GM18867 (cell line): ENCODE measurements around the gene SORL1.
"Not testable (repeated sequence)": the region's sequence is repeated elsewhere in the genome, so short reads cannot be mapped to it uniquely, and the experiment has no call there.

ENCODE experiments used
- ATAC-seq: cut with Tn5 transposase; IDR thresholded peaks from one replicate; pipeline ENCODE4 v1.9.1; 2021; ENCODE audit warnings: mild to moderate bottlenecking, moderate library complexity; ENCODE audit not compliant: unreplicated experiment

Gene SORL1

GRCh38 chr11:121451986-121452608 lies at the start of gene SORL1:
SORL1 (plus strand) TSS chr11:121452314; CDS start chr11:121452332, 18 bp downstream.
- ATAC-seq = peak; percentile 74

GRCh38 chr11:121405646-121406045 lies 46.5 kb upstream of the SORL1 start:
- ATAC-seq = no peak

GRCh38 chr11:121406291-121406690 lies 45.8 kb upstream of the SORL1 start:
- ATAC-seq = no peak

- no peak for ATAC-seq
Measured at GRCh38 chr11:121408830-121409229, 43.3 kb upstream of the SORL1 start.

GRCh38 chr11:121410041-121410440 lies 42.1 kb upstream of the SORL1 start:
- ATAC-seq = not testable (repeated sequence)

- ATAC-seq = not testable (repeated sequence)
Measured at GRCh38 chr11:121411330-121411729, 40.8 kb upstream of the SORL1 start.

GRCh38 chr11:121412000-121412587 lies 40.0 kb upstream of the SORL1 start:
- no peak for ATAC-seq

- no peak for ATAC-seq
Measured at GRCh38 chr11:121412711-121413415, 39.3 kb upstream of the SORL1 start.

GRCh38 chr11:121414141-121414913 lies 37.8 kb upstream of the SORL1 start:
- ATAC-seq = no peak

GRCh38 chr11:121415856-121416255 lies 36.3 kb upstream of the SORL1 start:
- ATAC-seq = no peak

GRCh38 chr11:121417055-121417551 lies 35.0 kb upstream of the SORL1 start:
- peak; percentile 49 for ATAC-seq

- no peak for ATAC-seq
Measured at GRCh38 chr11:121417607-121418006, 34.5 kb upstream of the SORL1 start.

- ATAC-seq = peak; percentile 48
Measured at GRCh38 chr11:121418625-121419114, 33.4 kb upstream of the SORL1 start.

GRCh38 chr11:121419836-121420235 lies 32.3 kb upstream of the SORL1 start:
- no peak for ATAC-seq

- no peak for ATAC-seq
Measured at GRCh38 chr11:121420398-121420797, 31.7 kb upstream of the SORL1 start.

GRCh38 chr11:121421149-121421901 lies 30.8 kb upstream of the SORL1 start:
- ATAC-seq = no peak

GRCh38 chr11:121422675-121423074 lies 29.4 kb upstream of the SORL1 start:
- ATAC-seq = no peak

- ATAC-seq = no peak
Measured at GRCh38 chr11:121425828-121426227, 26.3 kb upstream of the SORL1 start.

GRCh38 chr11:121426476-121427399 lies 25.4 kb upstream of the SORL1 start:
- ATAC-seq = peak; percentile 59
